Stimulated activated CD4-positive, alpha-beta T cell treated with anti-CD3 and anti-CD28 coated beads, Interleukin-15, amount 100 ng/mL, for 24 hours (primary cell): Measurements from ENCODE around the gene BTBD16.
A peak's percentile ranks its signal among the peaks of the same experiment; 100 is the strongest.

Experiments used
- DNase-seq: peaks from one replicate; pipeline ENCODE4 v3.0.0-alpha.2; 2020

BTBD16 gene

GRCh38 chr10:122347170-122347841, 76.2 kb downstream of the BTBD16 start:
- DNase-seq = no peak

- no peak for DNase-seq
These were observed 77.4 kb downstream of the BTBD16 start for GRCh38 chr10:122348512-122348911.

- no peak for DNase-seq
These were observed 77.9 kb downstream of the BTBD16 start for GRCh38 chr10:122348935-122349361.

GRCh38 chr10:122349758-122350369, 78.8 kb downstream of the BTBD16 start:
- no peak for DNase-seq

GRCh38 chr10:122350893-122351292, 79.8 kb downstream of the BTBD16 start:
- DNase-seq = no peak

GRCh38 chr10:122352817-122353525, 81.9 kb downstream of the BTBD16 start:
- no peak for DNase-seq

- DNase-seq = no peak
These were observed 83.3 kb downstream of the BTBD16 start for GRCh38 chr10:122354383-122354782.

GRCh38 chr10:122357685-122358084, 86.6 kb downstream of the BTBD16 start:
- DNase-seq = no peak

- DNase-seq = no peak
These were observed 88.5 kb downstream of the BTBD16 start for GRCh38 chr10:122359621-122360020.

- DNase-seq = no peak
These were observed 90.0 kb downstream of the BTBD16 start for GRCh38 chr10:122361046-122361445.

- no peak for DNase-seq
These were observed 91.0 kb downstream of the BTBD16 start for GRCh38 chr10:122362031-122362592.

- no peak for DNase-seq
These were observed 91.5 kb downstream of the BTBD16 start for GRCh38 chr10:122362621-122363020.

GRCh38 chr10:122363311-122363710, 92.2 kb downstream of the BTBD16 start:
- DNase-seq = no peak

GRCh38 chr10:122363722-122364463, 92.8 kb downstream of the BTBD16 start:
- DNase-seq = no peak

GRCh38 chr10:122368502-122369254, 97.6 kb downstream of the BTBD16 start:
- DNase-seq = no peak

- no peak for DNase-seq
These were observed 102.0 kb downstream of the BTBD16 start for GRCh38 chr10:122373108-122373507.

- peak; percentile 9 for DNase-seq
These were observed 102.6 kb downstream of the BTBD16 start for GRCh38 chr10:122373721-122374120.

GRCh38 chr10:122374237-122374858, 103.3 kb downstream of the BTBD16 start, which contains the start of gene PLEKHA1:
TSS of gene PLEKHA1 (plus strand) at chr10:122374708. CDS start at chr10:122393201, 18,493 bp downstream.
- peak; percentile 94 for DNase-seq

GRCh38 chr10:122374859-122375678, 104.0 kb downstream of the BTBD16 start:
- DNase-seq = peak; percentile 73

GRCh38 chr10:122375679-122376160, 104.6 kb downstream of the BTBD16 start:
- DNase-seq = no peak
